CD8-positive, alpha-beta memory T cell (primary cell): ENCODE data around the gene WHRN. TPM values are rescaled to one million over a fixed set of nuclear protein-coding genes. Genes with fewer than 3 reads are reported as not detected.

Experiments used
- CTCF ChIA-PET: fragments of 350-600 bp; sonication (Branson Sonifier 250); formaldehyde crosslinking; loops from one replicate; lab custom pipeline; 2021; ENCODE audit warnings: antibody characterized with exemption; lab: Charles Lee
- POLR2A ChIA-PET: fragments of 350-600 bp; sonication (Branson Sonifier 250); formaldehyde crosslinking; loops from one replicate; lab custom pipeline; 2021; ENCODE audit warnings: antibody characterized with exemption; lab: Charles Lee
- DNase-seq, 5 donors: peaks; one replicate each; pipeline versions ENCODE4 v3.0.0 to v3.0.0-alpha.2; 2020 to 2022; ENCODE audit warnings: mixed read lengths in 1 of 5
- H3K27ac ChIP-seq: one replicate; pipeline ENCODE4 v1.7.0; 2013; ENCODE audit warnings: low read depth, mild to moderate bottlenecking, low read length, moderate library complexity
- H3K27me3 ChIP-seq: 2 replicates; pipeline ENCODE4 v1.7.0; 2013; ENCODE audit warnings: low read length, mild to moderate bottlenecking; ENCODE audit not compliant: insufficient read depth, poor library complexity, severe bottlenecking
- H3K36me3 ChIP-seq: 2 replicates; pipeline ENCODE4 v1.7.0; 2013; ENCODE audit warnings: mild to moderate bottlenecking, low read length, moderate library complexity; ENCODE audit not compliant: insufficient read depth
- H3K4me1 ChIP-seq: 2 replicates; pipeline ENCODE4 v1.7.0; 2013; ENCODE audit warnings: mild to moderate bottlenecking, low read length, moderate library complexity; ENCODE audit not compliant: insufficient read depth
- H3K4me3 ChIP-seq: 2 replicates; pipeline ENCODE4 v1.7.0; 2013; ENCODE audit warnings: mild to moderate bottlenecking, low read length
- H3K9me3 ChIP-seq: 2 replicates; pipeline ENCODE4 v1.7.0; 2013; ENCODE audit warnings: mild to moderate bottlenecking, low read length
- H3K27ac Mint-ChIP-seq, 8 donors: one replicate each; pipeline ENCODE4 v1.8.0; 2020 to 2021; ENCODE audit warnings: mixed read lengths in 8 of 8, mild to moderate bottlenecking in 6 of 8, inconsistent platforms in 3 of 8, moderate library complexity in 3 of 8
- H3K27me3 Mint-ChIP-seq, 2 donors: one replicate each; pipeline ENCODE4 v1.8.0; 2020 to 2021; ENCODE audit warnings: mixed read lengths in 2 of 2, mild to moderate bottlenecking in 1 of 2, moderate library complexity in 1 of 2
- H3K36me3 Mint-ChIP-seq, 3 donors: one replicate each; pipeline ENCODE4 v1.8.0; 2020 to 2021; ENCODE audit warnings: mixed read lengths in 3 of 3, inconsistent platforms in 1 of 3, mild to moderate bottlenecking in 1 of 3
- H3K4me1 Mint-ChIP-seq, 3 donors: one replicate each; pipeline ENCODE4 v1.8.0; 2020 to 2021; ENCODE audit warnings: mixed read lengths in 3 of 3, inconsistent platforms in 1 of 3, mild to moderate bottlenecking in 1 of 3
- H3K4me3 Mint-ChIP-seq, 7 donors: one replicate each; pipeline ENCODE4 v1.8.0; 2020 to 2021; ENCODE audit warnings: mixed read lengths in 7 of 7, mild to moderate bottlenecking in 6 of 7, moderate library complexity in 4 of 7, inconsistent platforms in 2 of 7
- H3K9me3 Mint-ChIP-seq, 5 donors: one replicate each; pipeline ENCODE4 v1.8.0; 2020 to 2022; ENCODE audit warnings: mixed read lengths in 5 of 5, mild to moderate bottlenecking in 3 of 5, moderate library complexity in 2 of 5, inconsistent platforms in 1 of 5
- polyA plus RNA-seq: library from polyadenylated mRNA; unstranded; fragments of 300-500 nt; fragmentation: Illumina TruSeq; gene quantifications from one replicate; pipeline ENCODE4 v1.2.3, GENCODE V29; 2021
- total RNA-seq, 2 experiments: library from RNA; stranded (reverse); gene quantifications; one replicate each; pipeline ENCODE4 v1.2.3, GENCODE V29; 2021

The WHRN gene
- total and polyA plus RNA-seq, 3 experiments from 2014 or later: 5.5 to 9.0 (median 8.6) TPM

DNA sequence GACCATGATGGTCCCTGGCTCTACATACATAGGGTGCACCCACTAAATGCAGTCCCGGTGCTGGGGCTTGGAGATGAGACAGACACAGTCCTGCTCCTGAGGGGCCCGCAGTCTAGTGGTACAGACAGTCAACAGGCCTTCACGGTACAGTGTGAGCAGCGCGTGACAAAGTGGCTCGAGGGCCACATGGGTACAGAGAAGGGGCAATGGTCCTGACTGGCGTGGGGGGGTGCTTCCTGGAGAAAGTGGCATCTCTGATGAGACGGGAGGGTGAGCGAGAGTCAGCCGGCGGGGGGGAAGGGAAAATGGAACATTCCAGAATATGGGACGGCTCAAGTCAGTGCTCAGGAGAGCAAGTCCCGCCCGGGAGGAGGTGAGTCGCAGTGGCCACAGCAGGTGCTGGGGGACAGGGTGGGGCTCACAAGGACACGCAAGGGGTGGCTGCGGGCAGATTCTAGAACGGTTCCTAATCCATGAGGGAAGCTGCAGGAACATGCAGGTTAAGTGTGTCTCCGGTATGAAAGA, 38.0 kb downstream of the WHRN start:
- Histone ChIP-seq H3K27ac (no peak overlapping the region), H3K36me3 (no peaks in the 10 kb centered on the region), H3K9me3 (no peaks in the 10 kb centered on the region), H3K27me3 (no peaks in the 10 kb centered on the region), H3K4me1 (no peaks in the 10 kb centered on the region), H3K4me3 (no peak overlapping the region)
- Mint-ChIP-seq H3K27me3 (peaks cover 0 to 3% of the 10 kb centered on the region in 2 donors), H3K4me1 (no peaks in the 10 kb centered on the region), H3K27ac (peak overlapping the region in 1 of 8 donors; percentile 73), H3K9me3 (peaks cover 0 to 2% (median 0%) of the 10 kb centered on the region in 5 donors), H3K36me3 (peaks cover 4 to 15% (median 15%) of the 10 kb centered on the region in 3 donors), H3K4me3 (peak overlapping the region in 1 of 7 donors; percentile 63)
- ChIA-PET POLR2A (no interaction called here), CTCF (no interaction called here)
- no peak for DNase-seq

DNA sequence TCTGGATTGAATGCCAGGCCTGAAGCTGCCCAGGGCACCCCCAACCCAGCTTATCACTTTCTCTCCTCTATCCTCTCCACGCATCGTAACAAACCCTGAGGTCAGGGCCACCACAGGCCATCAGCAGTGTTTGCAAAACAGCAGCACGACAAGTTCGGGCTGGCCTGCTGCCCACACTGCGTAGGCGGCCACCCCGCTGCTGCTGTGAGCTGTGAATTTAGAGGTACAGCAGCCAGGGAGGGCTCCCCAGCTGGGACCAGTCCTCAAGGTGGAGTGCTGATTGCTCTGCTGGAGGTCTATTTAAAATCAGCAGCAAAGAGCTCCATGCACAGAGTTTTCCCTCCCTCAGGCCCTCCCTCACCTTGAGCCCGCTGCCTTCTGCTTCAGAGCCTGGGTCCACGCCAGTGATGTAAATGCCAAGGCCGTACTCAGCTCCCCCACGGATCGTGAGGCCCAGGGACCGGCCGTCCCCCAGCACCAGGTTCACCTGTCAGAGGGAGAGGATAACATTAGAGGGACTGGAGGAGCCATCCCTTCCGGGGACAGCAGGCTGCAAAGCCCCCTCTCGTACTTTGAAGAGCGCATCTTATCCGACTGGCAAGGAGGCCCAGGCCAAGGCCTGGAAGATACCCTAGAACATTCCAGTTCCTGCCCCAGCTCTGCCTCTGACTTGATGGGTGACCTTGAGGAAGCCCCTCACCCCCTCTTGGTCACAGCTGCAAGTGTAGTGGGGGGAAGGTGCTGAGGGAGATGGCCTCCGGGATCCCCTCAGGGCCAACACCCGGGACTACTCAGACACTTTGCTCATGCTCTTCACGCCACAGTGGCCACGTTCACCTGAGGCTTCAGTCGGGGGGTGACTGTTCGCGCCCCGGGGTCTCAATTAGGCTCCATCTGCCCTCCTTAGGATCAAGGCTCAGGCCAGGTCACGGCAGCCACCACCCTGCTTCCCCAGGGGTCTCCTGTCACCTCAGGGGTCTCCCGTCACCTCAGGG, 39.1 kb downstream of the WHRN start:
- Histone ChIP-seq H3K9me3 (no peaks in the 10 kb centered on the region), H3K27me3 (no peaks in the 10 kb centered on the region), H3K36me3 (no peaks in the 10 kb centered on the region), H3K4me3 (no peak overlapping the region), H3K4me1 (no peaks in the 10 kb centered on the region), H3K27ac (no peak overlapping the region)
- Mint-ChIP-seq H3K4me3 (no peak overlapping the region), H3K4me1 (no peaks in the 10 kb centered on the region), H3K9me3 (peaks cover 0 to 2% (median 0%) of the 10 kb centered on the region in 5 donors), H3K27ac (peak overlapping the region in 1 of 8 donors; percentile 57), H3K36me3 (peaks cover 7 to 15% (median 11%) of the 10 kb centered on the region in 3 donors), H3K27me3 (peaks cover 0 to 3% of the 10 kb centered on the region in 2 donors)
- ChIA-PET POLR2A (no interaction called here), CTCF (no interaction called here)
- DNase-seq: no peak

DNA sequence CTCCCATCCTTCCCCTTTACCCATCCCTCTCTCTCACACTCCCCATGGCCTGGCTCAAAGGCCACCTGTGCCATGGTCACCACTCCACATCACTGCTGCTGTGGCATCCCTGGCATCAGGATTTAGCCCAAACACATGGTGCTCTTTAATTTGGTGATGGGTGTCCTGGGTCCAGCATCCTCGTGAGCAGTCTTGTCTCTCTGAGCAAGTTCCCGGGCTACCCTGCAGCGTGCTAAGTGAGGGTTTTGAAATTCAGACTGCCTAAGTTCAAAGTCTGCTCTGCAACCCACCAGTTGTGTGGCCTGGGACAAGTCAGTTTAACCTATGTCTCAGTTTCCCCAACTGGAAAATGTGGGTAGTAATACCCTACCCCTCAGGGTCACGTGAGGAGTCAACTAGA, 39.9 kb downstream of the WHRN start:
- H3K36me3 ChIP-seq: no peaks in the 10 kb centered on the region
- no peaks in the 10 kb centered on the region for H3K4me1 ChIP-seq
- H3K4me3 ChIP-seq: no peak overlapping the region
- Mint-ChIP-seq H3K4me1 (no peaks in the 10 kb centered on the region), H3K4me3 (no peak overlapping the region), H3K36me3 (peaks cover 7 to 15% (median 11%) of the 10 kb centered on the region in 3 donors), H3K9me3 (peaks cover 0 to 2% (median 0%) of the 10 kb centered on the region in 5 donors), H3K27me3 (peaks cover 0 to 2% of the 10 kb centered on the region in 2 donors), H3K27ac (peak overlapping the region in 3 of 8 donors; percentile 44 to 71 (median 57))
- no peaks in the 10 kb centered on the region for H3K27me3 ChIP-seq
- no peak overlapping the region for H3K27ac ChIP-seq
- POLR2A ChIA-PET: no interaction called here
- H3K9me3 ChIP-seq: no peaks in the 10 kb centered on the region
- no peak for DNase-seq
- CTCF ChIA-PET: no interaction called here

DNA sequence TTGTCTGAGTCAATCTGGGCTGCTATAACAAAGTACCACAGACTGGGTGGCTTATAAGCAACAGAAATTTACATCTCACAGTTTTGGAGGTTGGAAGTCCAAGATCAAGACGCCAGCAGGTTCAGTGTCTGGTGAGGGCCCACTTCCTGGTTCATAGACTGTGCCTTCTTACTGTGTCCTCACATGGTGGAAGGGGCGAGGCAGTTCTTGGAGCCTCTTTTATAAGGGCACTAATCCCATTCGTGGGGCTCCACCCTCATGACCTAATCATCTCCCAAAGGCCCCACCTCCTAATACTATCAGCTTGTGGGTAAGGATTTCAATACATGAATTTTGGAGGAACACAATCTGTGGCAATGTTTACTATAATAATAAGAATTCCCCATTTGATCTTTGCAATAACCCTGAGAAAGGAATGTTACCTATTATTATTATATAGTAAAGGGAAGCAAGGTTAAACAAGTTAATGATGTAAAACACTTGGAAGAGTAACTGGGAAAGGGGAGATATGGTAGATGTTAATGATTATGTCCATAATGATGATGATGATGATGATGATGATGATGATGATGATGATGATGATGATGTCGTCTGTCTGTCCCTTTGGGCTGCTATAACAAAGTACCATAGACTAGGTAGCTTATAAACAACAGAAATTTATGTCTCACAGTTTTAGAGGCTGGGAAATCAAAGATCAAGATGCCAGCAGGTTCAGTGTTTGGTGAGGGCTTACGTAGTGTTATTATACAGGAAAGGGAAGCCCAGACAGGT, 40.8 kb downstream of the WHRN start:
- Mint-ChIP-seq H3K27ac (no peak overlapping the region), H3K36me3 (peaks cover 5 to 10% (median 6%) of the 10 kb centered on the region in 3 donors), H3K9me3 (no peaks in the 10 kb centered on the region), H3K4me1 (no peaks in the 10 kb centered on the region), H3K4me3 (no peak overlapping the region), H3K27me3 (peaks cover 0 to 1% of the 10 kb centered on the region in 2 donors)
- Histone ChIP-seq H3K9me3 (no peaks in the 10 kb centered on the region), H3K36me3 (no peaks in the 10 kb centered on the region), H3K27ac (no peak overlapping the region), H3K4me1 (no peaks in the 10 kb centered on the region), H3K4me3 (no peak overlapping the region), H3K27me3 (no peaks in the 10 kb centered on the region)
- no peak for DNase-seq
- ChIA-PET CTCF (interaction anchor here (0.8 kb wide), 1 partner anchor 59 kb away, joined by 3 read pairs; no protein-coding TSS in a partner anchor), POLR2A (no interaction called here)

DNA sequence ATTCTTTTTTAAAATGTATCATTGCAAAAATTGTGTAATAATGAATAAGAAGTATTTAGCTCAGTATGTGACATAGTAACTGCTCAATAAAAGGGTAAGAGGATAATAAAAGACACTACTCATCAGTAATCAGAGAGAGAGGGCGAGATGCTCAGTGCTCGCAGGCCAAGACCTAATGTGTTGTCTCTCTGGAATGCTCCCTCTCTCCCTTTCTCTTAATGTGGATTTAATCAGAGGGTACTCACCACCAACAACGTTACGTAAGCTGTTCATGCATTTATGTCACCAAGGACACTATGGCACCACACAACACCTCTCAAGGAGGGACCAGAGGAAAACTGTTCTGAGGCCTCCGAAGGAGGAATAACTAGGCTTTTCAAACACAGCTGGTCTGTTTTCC, 42.5 kb downstream of the WHRN start:
- no peak overlapping the region for H3K4me3 ChIP-seq
- CTCF ChIA-PET: interaction anchor here (1.4 to 1.5 kb wide), 2 partner anchors 23 to 219 kb away, joined by 3 to 5 read pairs; partner anchors contain the start of gene TEX48
- Mint-ChIP-seq H3K36me3 (peaks cover 4 to 9% (median 5%) of the 10 kb centered on the region in 3 donors), H3K27me3 (peaks cover 0 to 5% of the 10 kb centered on the region in 2 donors), H3K9me3 (no peaks in the 10 kb centered on the region), H3K4me3 (no peak overlapping the region), H3K27ac (no peak overlapping the region), H3K4me1 (no peaks in the 10 kb centered on the region)
- no peak overlapping the region for H3K27ac ChIP-seq
- no peak for DNase-seq
- no peaks in the 10 kb centered on the region for H3K36me3 ChIP-seq
- H3K27me3 ChIP-seq: no peaks in the 10 kb centered on the region
- POLR2A ChIA-PET: no interaction called here
- H3K4me1 ChIP-seq: no peaks in the 10 kb centered on the region
- H3K9me3 ChIP-seq: no peaks in the 10 kb centered on the region

DNA sequence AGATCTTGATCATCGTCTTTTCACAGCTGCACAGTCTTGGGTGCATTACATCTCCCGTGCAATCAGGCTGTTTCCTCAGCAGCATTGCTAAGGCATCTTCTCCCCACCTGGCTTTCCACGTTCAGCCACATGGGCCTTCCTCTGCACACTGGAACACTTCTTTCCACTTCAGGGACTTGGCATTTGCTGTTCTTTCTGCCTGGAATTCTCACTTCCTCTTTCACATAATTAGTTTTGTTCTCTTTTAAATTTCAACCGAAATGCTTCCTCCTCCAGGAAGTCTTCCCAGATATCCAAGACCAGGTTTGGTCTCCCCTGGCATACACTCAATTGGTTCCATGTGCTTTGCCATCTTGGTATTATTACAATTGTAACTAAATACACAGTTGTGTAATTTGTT, 43.8 kb downstream of the WHRN start:
- Mint-ChIP-seq H3K27me3 (peaks cover 0 to 6% of the 10 kb centered on the region in 2 donors), H3K4me3 (no peak overlapping the region), H3K9me3 (no peaks in the 10 kb centered on the region), H3K4me1 (no peaks in the 10 kb centered on the region), H3K27ac (peak overlapping the region in 1 of 8 donors; percentile 23), H3K36me3 (peaks cover 0 to 9% (median 5%) of the 10 kb centered on the region in 3 donors)
- Histone ChIP-seq H3K27me3 (no peaks in the 10 kb centered on the region), H3K9me3 (no peaks in the 10 kb centered on the region), H3K4me3 (no peak overlapping the region), H3K4me1 (no peaks in the 10 kb centered on the region), H3K36me3 (no peaks in the 10 kb centered on the region), H3K27ac (no peak overlapping the region)
- ChIA-PET POLR2A (no interaction called here), CTCF (interaction anchor here (1.4 kb wide), 1 partner anchor 220 kb away, joined by 3 read pairs; the partner anchor contains the start of gene TEX48)
- no peak for DNase-seq

DNA sequence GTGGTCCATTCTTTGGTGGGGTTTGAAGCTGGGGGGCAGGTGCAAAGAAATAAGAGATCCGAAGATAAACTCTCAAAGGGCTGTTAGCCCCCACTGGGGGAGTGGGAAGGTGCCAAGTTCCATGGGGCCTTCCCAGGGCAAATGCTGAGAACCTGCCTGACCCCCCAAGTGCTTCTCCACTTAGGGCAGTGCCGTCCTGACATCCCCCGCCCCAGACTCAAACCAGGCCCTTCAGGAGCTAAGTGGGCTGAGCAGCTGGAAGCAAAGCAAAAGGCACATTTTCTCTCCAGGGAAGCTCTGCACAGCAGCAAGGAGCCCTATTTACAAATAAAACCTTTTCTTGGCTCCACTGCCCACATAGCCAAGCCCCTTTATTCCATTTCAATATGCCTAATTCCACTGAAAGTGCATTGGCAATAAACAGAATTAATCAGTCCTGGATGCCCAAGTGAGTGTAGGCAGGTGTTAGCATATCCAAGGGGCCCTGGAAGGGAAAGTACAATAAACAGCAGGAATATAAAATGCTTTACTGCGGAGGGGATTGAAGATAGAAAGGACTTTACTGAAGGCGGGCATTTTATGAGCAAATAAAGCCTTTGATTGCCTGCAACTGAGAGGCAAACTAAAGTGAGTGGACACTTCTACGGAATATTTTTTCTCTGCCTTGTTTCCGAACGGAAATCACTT, 44.6 kb downstream of the WHRN start:
- Histone ChIP-seq H3K36me3 (no peaks in the 10 kb centered on the region), H3K4me3 (no peak overlapping the region), H3K4me1 (no peaks in the 10 kb centered on the region), H3K9me3 (no peaks in the 10 kb centered on the region), H3K27ac (no peak overlapping the region), H3K27me3 (no peaks in the 10 kb centered on the region)
- POLR2A ChIA-PET: no interaction called here
- H3K27me3 Mint-ChIP-seq: peaks cover 4 to 12% of the 10 kb centered on the region in 2 donors
- no peak for DNase-seq
- H3K4me3 Mint-ChIP-seq: no peak overlapping the region
- CTCF ChIA-PET: no interaction called here
- H3K9me3 Mint-ChIP-seq: no peaks in the 10 kb centered on the region
- H3K36me3 Mint-ChIP-seq: peaks cover 0 to 9% (median 5%) of the 10 kb centered on the region in 3 donors
- no peak overlapping the region for H3K27ac Mint-ChIP-seq
- no peaks in the 10 kb centered on the region for H3K4me1 Mint-ChIP-seq
